ENCODE measurements around the gene SWAP70. TPM values are rescaled to one million over a fixed set of nuclear protein-coding genes. Genes with fewer than 3 reads are reported as not detected.

Gene SWAP70
- total and polyA plus RNA-seq, 9 of the 15 experiments (the other 6 are each of a cell fraction or from before 2014, with no cell fraction given): 1.7 to 4.9 (median 3.9) TPM

- no TSS peak for BruUV-seq (replicated peaks)
- FAIRE-seq (no peak), ATAC-seq (no peak), DNase-seq (ENCODE audit: extremely low read depth in 1 of 4, low spot score in 3 of 4) (no peak)
- in situ Hi-C loops (cut with MboI): no loop called here
- H3K9me3 ChIP-seq (replicated peaks; ENCODE audit: control insufficient read depth, insufficient read depth, low read depth, low read length): peaks cover 7% of the 10 kb centered on the region
- ChIA-PET CTCF (ENCODE audit: low intra/inter-chr PET ratio) (no interaction called here), POLR2A (no interaction called here)
- no peak overlapping the region for H3K27ac ChIP-seq (ENCODE audit: extremely low read depth, low read depth, low read length)
- no peak overlapping the region for H2AFZ ChIP-seq (ENCODE audit: low read depth, low read length)
- H3K27me3 ChIP-seq (ENCODE audit: control insufficient read depth in 2 of 2, insufficient read depth in 2 of 2, low read length in 2 of 2): no peaks in the 10 kb centered on the region
- no peaks in the 10 kb centered on the region for H3K79me2 ChIP-seq (ENCODE audit: control insufficient read depth, insufficient read depth, low read length)
- H3K9ac ChIP-seq (ENCODE audit: insufficient read depth in 1 of 2, low read depth in 2 of 2, low read length in 2 of 2): no peak overlapping the region
- intact Hi-C loops (cut with micrococcal nuclease): no loop called here
- no peak overlapping the region for H3K4me3 ChIP-seq
- H4K20me1 ChIP-seq (replicated peaks; ENCODE audit: control insufficient read depth, insufficient read depth, low read length): no peaks in the 10 kb centered on the region
- no peak overlapping the region for H3K4me2 ChIP-seq (ENCODE audit: insufficient read depth, low read length)
- no peaks in the 10 kb centered on the region for H3K4me1 ChIP-seq (replicated peaks in 1 of 2; ENCODE audit: control insufficient read depth in 2 of 2, insufficient read depth in 2 of 2, low read length in 2 of 2)
- TF ChIP-seq THAP12 (CRISPR knock-in tag; IDR thresholded peaks at IDR 0.05): no peak
- no peak for TF ChIP-seq ZNF444 (CRISPR knock-in tag; IDR thresholded peaks at IDR 0.05)
- TF ChIP-seq ZBTB43 (CRISPR knock-in tag; IDR thresholded peaks at IDR 0.05): no peak
- no peak for TF ChIP-seq PRPF4 (IDR thresholded peaks at IDR 0.05; ENCODE audit: insufficient read depth, low read depth, low read length, poor library complexity, severe bottlenecking)
- no peak for TF ChIP-seq ZBED1 (IDR thresholded peaks at IDR 0.05)
- no peak for TF ChIP-seq RAD21 (CRISPR knock-in tag; conservative IDR thresholded peaks at IDR 0.05 in 1 of 2, IDR thresholded peaks at IDR 0.05 in 1 of 2)
- TF ChIP-seq ZNF197 (CRISPR knock-in tag; IDR thresholded peaks at IDR 0.05; ENCODE audit: low read depth): no peak
- no peaks in the 10 kb centered on the region for H3K36me3 ChIP-seq (ENCODE audit: control insufficient read depth, insufficient read depth, low read length)
- WGBS (ENCODE audit: insufficient coverage, low coverage, missing lambda C conversion rate): 32% methylated on average over 3 of the region's 3 CpGs
- no peaks in the 10 kb centered on the region for H3K9me1 ChIP-seq (ENCODE audit: control insufficient read depth, insufficient read depth, low read length)
These were observed 74.2 kb downstream of the SWAP70 start for GRCh38 chr11:9738116-9738515.

Data from K562 (cell line).